Gastroesophageal sphincter (tissue), 4 donors: ENCODE results near the gene MPL. TPM values are rescaled to one million over a fixed set of nuclear protein-coding genes. Genes with fewer than 3 reads are reported as not detected.

Experiments used
- ATAC-seq: fragments of 150-250 bp; one replicate; pipeline ENCODE4 v1.9.1; 2016; ENCODE audit warnings: mild to moderate bottlenecking, moderate library complexity
- H3K27ac ChIP-seq, 4 donors: fragments of 200-600 bp; sonication (generic) in 3 of 4; 1 replicate in 3 of 4; 2 replicates in 1 of 4; pipeline ENCODE4 v1.5.1; 2016 to 2019
- H3K27me3 ChIP-seq: fragments of 200-600 bp; sonication (generic); one replicate; pipeline ENCODE4 v1.5.1; 2019
- H3K36me3 ChIP-seq, 2 donors: fragments of 200-600 bp; sonication (generic); one replicate each; pipeline ENCODE4 v1.5.1; 2019; ENCODE audit warnings: control low read depth in 1 of 2
- H3K4me1 ChIP-seq, 3 donors: fragments of 200-600 bp; sonication (generic); 1 replicate in 2 of 3; 2 replicates in 1 of 3; pipeline ENCODE4 v1.5.1; 2016 to 2019; ENCODE audit warnings: control low read depth in 2 of 3
- H3K4me3 ChIP-seq, 2 donors: fragments of 200-600 bp; sonication (generic); one replicate each; pipeline ENCODE4 v1.5.1; 2019; ENCODE audit warnings: mild to moderate bottlenecking in 1 of 2, moderate library complexity in 1 of 2
- H3K9me3 ChIP-seq, 3 donors: fragments of 200-600 bp; sonication (generic); one replicate each; pipeline ENCODE4 v1.5.1; 2017 to 2019; ENCODE audit warnings: control low read depth in 2 of 3
- EP300 ChIP-seq: sonication (generic); formaldehyde crosslinking; IDR thresholded peaks from one replicate; pipeline ENCODE4 v1.6.1; 2017; ENCODE audit warnings: antibody characterized with exemption, mild to moderate bottlenecking
- POLR2A ChIP-seq, 2 donors: fragments of 450-650 bp; IDR thresholded peaks; one replicate each; pipeline ENCODE4 v1.6.1; 2017; ENCODE audit warnings: antibody characterized with exemption in 2 of 2, mild to moderate bottlenecking in 2 of 2, moderate library complexity in 1 of 2
- POLR2AphosphoS5 ChIP-seq: sonication (generic); formaldehyde crosslinking; IDR thresholded peaks from one replicate; pipeline ENCODE4 v1.6.1; 2017; ENCODE audit warnings: antibody characterized with exemption
- WGBS, 2 donors: methylation state at CpG; one replicate each; pipeline ENCODE4 v1.1.5; 2018; ENCODE audit warnings: low coverage in 1 of 2; 5-methylcytosine and 5-hydroxymethylcytosine counted together
- total RNA-seq, 4 donors: library from RNA; depleted of rRNA; stranded (reverse); fragments of >200 nt; gene quantifications; one replicate each; pipeline ENCODE4 v1.1.0, GENCODE V29; 2016
- TF ChIP-seq, protein P1 (sequence below), 4 experiments: fragments of 200-600 bp in 2 of 4; fragments of 450-650 bp in 2 of 4; sonication (generic) in 1 of 4; IDR thresholded peaks; one replicate each; pipeline ENCODE4 v1.5.1; 2017 to 2019; ENCODE audit warnings: antibody characterized with exemption in 4 of 4, mild to moderate bottlenecking in 2 of 4, moderate library complexity in 2 of 4

Gene MPL
- total RNA-seq, 4 donors from 2014 or later = 0.27 to 1.1 TPM; not detected in 2

DNA sequence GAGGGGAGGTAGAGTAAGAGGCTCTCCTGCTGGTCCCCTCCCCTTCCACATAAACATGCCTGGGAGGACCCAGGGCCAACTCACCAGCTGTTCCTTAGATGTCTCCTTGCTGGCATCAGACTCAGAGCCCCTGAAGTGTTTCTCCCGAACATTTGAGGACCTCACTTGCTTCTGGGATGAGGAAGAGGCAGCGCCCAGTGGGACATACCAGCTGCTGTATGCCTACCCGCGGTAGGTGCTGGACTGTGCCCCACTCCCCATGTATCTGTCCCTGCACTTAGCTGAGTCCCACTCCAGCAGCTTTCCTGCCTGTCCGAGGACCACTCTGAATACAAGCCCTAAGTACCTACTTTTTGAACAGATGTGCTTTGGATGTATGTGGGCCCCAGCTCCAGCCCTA lies 383 bp downstream of the MPL start:
- Histone ChIP-seq H3K36me3 (no peaks in the 10 kb centered on the region), H3K27me3 (no peaks in the 10 kb centered on the region), H3K4me3 (no peak overlapping the region), H3K27ac (no peak overlapping the region), H3K4me1 (no peaks in the 10 kb centered on the region), H3K9me3 (no peaks in the 10 kb centered on the region)
- TF ChIP-seq POLR2A (IDR thresholded peaks at IDR 0.05) = no peak
- no peak for TF ChIP-seq EP300
- TF ChIP-seq, protein P1, sequence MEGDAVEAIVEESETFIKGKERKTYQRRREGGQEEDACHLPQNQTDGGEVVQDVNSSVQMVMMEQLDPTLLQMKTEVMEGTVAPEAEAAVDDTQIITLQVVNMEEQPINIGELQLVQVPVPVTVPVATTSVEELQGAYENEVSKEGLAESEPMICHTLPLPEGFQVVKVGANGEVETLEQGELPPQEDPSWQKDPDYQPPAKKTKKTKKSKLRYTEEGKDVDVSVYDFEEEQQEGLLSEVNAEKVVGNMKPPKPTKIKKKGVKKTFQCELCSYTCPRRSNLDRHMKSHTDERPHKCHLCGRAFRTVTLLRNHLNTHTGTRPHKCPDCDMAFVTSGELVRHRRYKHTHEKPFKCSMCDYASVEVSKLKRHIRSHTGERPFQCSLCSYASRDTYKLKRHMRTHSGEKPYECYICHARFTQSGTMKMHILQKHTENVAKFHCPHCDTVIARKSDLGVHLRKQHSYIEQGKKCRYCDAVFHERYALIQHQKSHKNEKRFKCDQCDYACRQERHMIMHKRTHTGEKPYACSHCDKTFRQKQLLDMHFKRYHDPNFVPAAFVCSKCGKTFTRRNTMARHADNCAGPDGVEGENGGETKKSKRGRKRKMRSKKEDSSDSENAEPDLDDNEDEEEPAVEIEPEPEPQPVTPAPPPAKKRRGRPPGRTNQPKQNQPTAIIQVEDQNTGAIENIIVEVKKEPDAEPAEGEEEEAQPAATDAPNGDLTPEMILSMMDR (IDR thresholded peaks at IDR 0.05) = no peak
- no peak for TF ChIP-seq POLR2AphosphoS5
- WGBS, 2 donors = 95% methylated on average over 3 of the region's 5 CpGs; no CpG with 5 or more reads in 1 of the 2 donors
- ATAC-seq = no peak

DNA sequence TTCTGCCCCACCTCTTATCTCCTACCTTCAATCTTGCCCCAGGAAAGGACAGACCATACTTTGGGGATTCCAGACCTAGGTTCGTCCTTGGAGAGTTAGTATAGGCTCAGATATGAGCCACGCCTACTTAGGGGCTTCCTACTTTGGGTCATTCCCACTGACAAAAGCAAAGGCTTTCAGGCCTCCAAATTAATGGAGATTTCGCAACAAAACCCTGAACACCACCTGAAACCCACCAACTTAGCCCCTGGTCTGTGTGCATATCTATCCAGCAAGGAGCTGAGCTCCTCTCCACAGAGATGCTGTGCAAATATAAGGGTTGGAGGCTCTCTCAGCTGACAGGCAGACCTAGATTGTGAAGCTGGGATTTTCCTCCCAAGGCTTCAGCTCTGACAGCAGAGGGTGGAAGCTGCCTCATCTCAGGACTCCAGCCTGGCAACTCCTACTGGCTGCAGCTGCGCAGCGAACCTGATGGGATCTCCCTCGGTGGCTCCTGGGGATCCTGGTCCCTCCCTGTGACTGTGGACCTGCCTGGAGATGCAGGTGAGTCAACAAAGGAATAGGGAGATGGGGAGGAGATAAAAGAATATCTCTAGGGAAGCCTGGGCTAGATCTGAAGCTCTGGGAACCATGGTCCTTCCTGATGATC lies 2.1 kb downstream of the MPL start:
- WGBS, 2 donors = 100% methylated on average over 2 of the region's 6 CpGs; no CpG with 5 or more reads in 1 of the 2 donors

DNA sequence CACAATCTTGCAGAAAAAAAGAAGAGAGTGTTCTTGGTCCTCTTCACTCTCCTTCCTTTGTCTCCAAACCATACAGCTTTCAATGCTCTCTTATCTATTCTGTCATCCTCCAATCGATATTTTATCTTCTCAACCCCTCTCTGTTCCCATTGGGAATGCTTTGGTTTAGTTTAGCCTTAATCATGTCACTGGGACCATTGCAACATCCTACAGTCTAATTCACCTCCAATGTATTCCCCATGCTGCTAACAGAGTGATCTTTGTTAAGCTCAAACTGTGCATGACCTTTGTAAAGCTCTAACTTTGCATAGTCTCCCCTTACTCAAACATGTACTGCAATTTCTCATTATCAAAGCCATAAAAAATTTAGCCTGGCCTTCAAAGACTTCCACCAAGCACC lies 2.9 kb downstream of the MPL start:
- Histone ChIP-seq H3K27me3 (no peaks in the 10 kb centered on the region), H3K27ac (no peak overlapping the region), H3K4me1 (no peaks in the 10 kb centered on the region), H3K36me3 (no peaks in the 10 kb centered on the region), H3K4me3 (no peak overlapping the region), H3K9me3 (no peaks in the 10 kb centered on the region)
- 53 to 92% methylated on average over 1 of the region's 1 CpG for WGBS, 2 donors
- no peak for ATAC-seq
- TF ChIP-seq POLR2A (IDR thresholded peaks at IDR 0.05) = no peak
- TF ChIP-seq POLR2AphosphoS5 = no peak
- TF ChIP-seq EP300 = no peak
- TF ChIP-seq, protein P1 (IDR thresholded peaks at IDR 0.05) = no peak

More for the DNA sequence above, 2.1 kb downstream of the MPL start:
- no peaks in the 10 kb centered on the region for H3K4me1 ChIP-seq
- H3K27me3 ChIP-seq = no peaks in the 10 kb centered on the region
- no peak overlapping the region for H3K27ac ChIP-seq
- TF ChIP-seq, protein P1 (IDR thresholded peaks at IDR 0.05) = no peak
- TF ChIP-seq EP300 (no peak), POLR2A (IDR thresholded peaks at IDR 0.05) (no peak), POLR2AphosphoS5 (no peak)
- H3K36me3 ChIP-seq = no peaks in the 10 kb centered on the region
- no peak for ATAC-seq
- H3K9me3 ChIP-seq = no peaks in the 10 kb centered on the region
- no peak overlapping the region for H3K4me3 ChIP-seq

DNA sequence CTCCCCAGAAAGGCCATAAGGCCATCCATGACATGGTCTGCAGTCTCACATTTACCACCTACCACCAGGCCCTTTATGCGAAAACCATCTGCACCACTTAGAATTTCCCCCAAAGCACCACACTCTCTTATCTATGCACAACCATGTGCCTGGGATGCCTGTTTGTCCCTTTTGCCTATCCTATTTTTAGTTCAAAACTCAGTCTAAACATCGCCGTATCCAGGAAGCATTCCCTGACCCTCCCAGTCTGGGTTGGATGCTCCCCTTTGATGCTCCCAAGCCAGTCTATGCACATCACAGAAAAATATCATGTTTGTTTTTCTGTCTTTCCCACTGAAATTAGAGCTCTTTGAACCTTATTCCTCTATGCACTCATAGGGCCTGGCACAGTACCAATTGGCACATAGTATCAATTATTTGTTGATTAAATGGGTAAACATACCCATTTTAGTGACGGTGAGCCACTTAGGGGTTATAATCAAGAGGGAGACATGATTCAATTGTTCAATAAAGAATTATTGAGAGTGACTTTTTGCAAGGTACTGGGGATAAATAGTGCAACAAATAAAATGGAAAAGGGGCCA lies 6.7 kb downstream of the MPL start:
- no peak for ATAC-seq
- TF ChIP-seq POLR2AphosphoS5 (no peak), POLR2A (IDR thresholded peaks at IDR 0.05) (no peak), EP300 (no peak)
- TF ChIP-seq, protein P1 (IDR thresholded peaks at IDR 0.05) = no peak
- H3K9me3 ChIP-seq = no peaks in the 10 kb centered on the region
- H3K4me1 ChIP-seq = peaks cover 0 to 15% (median 0%) of the 10 kb centered on the region in 3 donors
- no peak overlapping the region for H3K4me3 ChIP-seq
- no peak overlapping the region for H3K27ac ChIP-seq
- H3K27me3 ChIP-seq = no peaks in the 10 kb centered on the region
- WGBS, 2 donors = 47 to 51% methylated on average over 4 of the region's 4 CpGs
- no peaks in the 10 kb centered on the region for H3K36me3 ChIP-seq

DNA sequence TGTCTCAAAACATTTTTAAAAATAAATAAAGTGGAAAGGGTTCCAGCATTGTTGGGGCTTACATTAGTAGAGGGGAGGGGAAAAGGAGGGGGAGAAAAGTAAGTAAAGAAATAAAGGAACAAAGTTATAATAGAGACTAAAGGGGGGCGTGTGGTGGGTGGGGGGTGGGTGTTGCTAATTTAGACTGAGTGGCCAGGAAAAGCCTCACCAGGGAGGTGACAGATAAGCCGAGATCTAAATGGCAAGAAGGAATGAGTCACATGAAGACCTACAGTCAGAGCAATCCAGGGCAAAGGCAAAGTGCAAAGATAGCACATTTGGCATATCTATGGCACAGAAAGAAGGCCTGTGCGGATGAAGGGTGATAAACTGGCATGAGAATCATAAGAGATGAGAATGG lies 7.5 kb downstream of the MPL start:
- Histone ChIP-seq H3K4me1 (peaks cover 0 to 22% (median 0%) of the 10 kb centered on the region in 3 donors), H3K9me3 (no peaks in the 10 kb centered on the region), H3K27me3 (no peaks in the 10 kb centered on the region), H3K4me3 (no peak overlapping the region), H3K36me3 (no peaks in the 10 kb centered on the region), H3K27ac (no peak overlapping the region)
- TF ChIP-seq POLR2A (IDR thresholded peaks at IDR 0.05) = no peak
- no peak for TF ChIP-seq EP300
- no peak for TF ChIP-seq POLR2AphosphoS5
- TF ChIP-seq, protein P1 (IDR thresholded peaks at IDR 0.05) = no peak
- WGBS, 2 donors = 27 to 56% methylated on average over 2 to 3 of the region's 3 CpGs
- ATAC-seq = no peak
